Measurements from ENCODE around the gene SPINK9. TPM values are rescaled to one million over a fixed set of nuclear protein-coding genes. Genes with fewer than 3 reads are reported as not detected.

The SPINK9 gene
- not detected for polyA plus RNA-seq (2012; ENCODE audit: insufficient read length, low read depth)

GRCh38 chr5:148335259-148335658, at the start of gene SPINK9:
Gene SPINK9, plus strand, starts transcription at chr5:148335559. Its CDS starts 55 bp downstream, at chr5:148335614.
- TF ChIP-seq POLR2AphosphoS5 (IDR thresholded peaks at IDR 0.05; ENCODE audit: low read depth, low read length) (no peak), SIN3A (IDR thresholded peaks at IDR 0.05; ENCODE audit: borderline replicate concordance, insufficient read depth, low read length) (no peak), FOXP2 (optimal IDR thresholded peaks at IDR 0.05; ENCODE audit: borderline replicate concordance, extremely low read depth, extremely low read length, insufficient read depth) (no peak), REST (IDR thresholded peaks at IDR 0.05; ENCODE audit: insufficient read depth in 1 of 2, low read depth in 2 of 2, low read length in 2 of 2) (no peak), TAF1 (IDR thresholded peaks at IDR 0.05; ENCODE audit: borderline replicate concordance, insufficient read depth, low read length) (no peak)

- TF ChIP-seq FOXP2 (optimal IDR thresholded peaks at IDR 0.05; ENCODE audit: borderline replicate concordance, extremely low read depth, extremely low read length, insufficient read depth) (no peak), REST (IDR thresholded peaks at IDR 0.05; ENCODE audit: insufficient read depth in 1 of 2, low read depth in 2 of 2, low read length in 2 of 2) (no peak), SIN3A (IDR thresholded peaks at IDR 0.05; ENCODE audit: borderline replicate concordance, insufficient read depth, low read length) (no peak), POLR2AphosphoS5 (IDR thresholded peaks at IDR 0.05; ENCODE audit: low read depth, low read length) (no peak), TAF1 (IDR thresholded peaks at IDR 0.05; ENCODE audit: borderline replicate concordance, insufficient read depth, low read length) (no peak)
These were observed 44.8 kb upstream of the SPINK9 start for GRCh38 chr5:148290271-148291195.

- no peak for TF ChIP-seq FOXP2 (optimal IDR thresholded peaks at IDR 0.05; ENCODE audit: borderline replicate concordance, extremely low read depth, extremely low read length, insufficient read depth)
These were observed 37.6 kb upstream of the SPINK9 start for GRCh38 chr5:148297731-148298130.

GRCh38 chr5:148306446-148306845, 28.9 kb upstream of the SPINK9 start:
- TF ChIP-seq REST (IDR thresholded peaks at IDR 0.05; ENCODE audit: insufficient read depth in 1 of 2, low read depth in 2 of 2, low read length in 2 of 2) (no peak), POLR2AphosphoS5 (IDR thresholded peaks at IDR 0.05; ENCODE audit: low read depth, low read length) (no peak), TAF1 (IDR thresholded peaks at IDR 0.05; ENCODE audit: borderline replicate concordance, insufficient read depth, low read length) (no peak), SIN3A (IDR thresholded peaks at IDR 0.05; ENCODE audit: borderline replicate concordance, insufficient read depth, low read length) (no peak), FOXP2 (optimal IDR thresholded peaks at IDR 0.05; ENCODE audit: borderline replicate concordance, extremely low read depth, extremely low read length, insufficient read depth) (no peak)

- no peak for TF ChIP-seq REST (IDR thresholded peaks at IDR 0.05; ENCODE audit: insufficient read depth in 1 of 2, low read depth in 2 of 2, low read length in 2 of 2)
- no peak for TF ChIP-seq POLR2AphosphoS5 (IDR thresholded peaks at IDR 0.05; ENCODE audit: low read depth, low read length)
- TF ChIP-seq FOXP2 (optimal IDR thresholded peaks at IDR 0.05; ENCODE audit: borderline replicate concordance, extremely low read depth, extremely low read length, insufficient read depth): no peak
- no peak for TF ChIP-seq TAF1 (IDR thresholded peaks at IDR 0.05; ENCODE audit: borderline replicate concordance, insufficient read depth, low read length)
- no peak for TF ChIP-seq SIN3A (IDR thresholded peaks at IDR 0.05; ENCODE audit: borderline replicate concordance, insufficient read depth, low read length)
These were observed 26.3 kb upstream of the SPINK9 start for GRCh38 chr5:148309019-148309418.
